IMR-90 (cell line): ENCODE measurements around the gene GRID1. TPM values are rescaled to one million over a fixed set of nuclear protein-coding genes. Genes with fewer than 3 reads are reported as not detected.

ENCODE experiments used
- ATAC-seq: fragments of 200-7000 bp; cut with Tn5 transposase; 2 replicates; pipeline ENCODE4 v1.9.1; 2020; ENCODE audit warnings: low read depth, mild to moderate bottlenecking, moderate library complexity
- BruUV-seq: library from RNA; stranded (reverse); fragments of 400-500 nt; replicated peaks from 2 replicates; lab custom pipeline; 2021; lab: Mats Ljungman, UMichigan
- CTCF ChIA-PET: fragments of 300-600 bp; formaldehyde crosslinking; extraction: SDS; loops from one replicate; lab custom pipeline; 2021; ENCODE audit warnings: antibody characterized with exemption; lab: Yijun Ruan, JAX
- POLR2A ChIA-PET: fragments of 300-600 bp; sonication (Branson Sonifier 250); formaldehyde crosslinking; loops from one replicate; lab custom pipeline; 2022; ENCODE audit warnings: antibody characterized with exemption; ENCODE audit not compliant: unreplicated experiment; lab: Charles Lee
- DNase-seq: peaks from one replicate; pipeline ENCODE4 v3.0.0; 2013
- H2AFZ ChIP-seq: replicated peaks from 2 replicates; pipeline ENCODE3; 2013; ENCODE audit warnings: low read length, mild to moderate bottlenecking; ENCODE audit not compliant: poor library complexity
- H2AK5ac ChIP-seq: 2 replicates; pipeline ENCODE4 v1.6.1; 2013; ENCODE audit warnings: low read depth, low read length, inconsistent platforms
- H2AK9ac ChIP-seq: replicated peaks from 2 replicates; pipeline ENCODE3; 2013; ENCODE audit warnings: mild to moderate bottlenecking, low read depth, low read length, moderate library complexity; ENCODE audit not compliant: poor library complexity
- H2BK120ac ChIP-seq: 2 replicates; pipeline ENCODE4 v1.6.1; 2013; ENCODE audit warnings: low read depth, low read length, inconsistent platforms
- H2BK15ac ChIP-seq: 3 replicates; pipeline ENCODE4 v1.6.1; 2013; ENCODE audit warnings: low read depth, low read length, inconsistent platforms
- H2BK20ac ChIP-seq: 2 replicates; pipeline ENCODE4 v1.6.1; 2013; ENCODE audit warnings: low read depth, mild to moderate bottlenecking, inconsistent platforms, low read length, moderate library complexity
- H2BK5ac ChIP-seq: 2 replicates; pipeline ENCODE4 v1.6.1; 2013; ENCODE audit warnings: mild to moderate bottlenecking, low read depth, low read length, inconsistent platforms; ENCODE audit not compliant: poor library complexity, severe bottlenecking
- H3K14ac ChIP-seq: replicated peaks from 2 replicates; pipeline ENCODE4 v1.6.1; 2013; ENCODE audit warnings: low read depth, low read length, inconsistent platforms
- H3K18ac ChIP-seq: 2 replicates; pipeline ENCODE4 v1.6.1; 2013; ENCODE audit warnings: low read depth, low read length, control low read depth
- H3K23ac ChIP-seq: 2 replicates; pipeline ENCODE4 v1.6.1; 2013; ENCODE audit warnings: low read depth, low read length, inconsistent platforms
- H3K27ac ChIP-seq: 2 replicates; pipeline ENCODE4 v1.5.1; 2013; ENCODE audit warnings: mild to moderate bottlenecking, control low read depth, low read length; ENCODE audit not compliant: insufficient read depth
- H3K27me3 ChIP-seq: 2 replicates; pipeline ENCODE4 v1.6.1; 2013; ENCODE audit warnings: low read length; ENCODE audit not compliant: control insufficient read depth, insufficient read depth
- H3K36me3 ChIP-seq: 2 replicates; pipeline ENCODE4 v1.6.1; 2013; ENCODE audit warnings: low read length, mixed read lengths; ENCODE audit not compliant: control insufficient read depth, insufficient read depth
- H3K4ac ChIP-seq: 2 replicates; pipeline ENCODE4 v1.6.1; 2013; ENCODE audit warnings: low read depth, low read length, inconsistent platforms
- H3K4me1 ChIP-seq: 2 replicates; pipeline ENCODE4 v1.6.1; 2013; ENCODE audit warnings: low read length, mixed read lengths; ENCODE audit not compliant: control insufficient read depth, insufficient read depth
- H3K4me2 ChIP-seq: 2 replicates; pipeline ENCODE4 v1.6.1; 2013; ENCODE audit warnings: low read depth, mild to moderate bottlenecking, control low read depth, low read length, moderate library complexity
- H3K4me3 ChIP-seq: 2 replicates; pipeline ENCODE4 v1.5.1; 2013; ENCODE audit warnings: low read depth, mild to moderate bottlenecking, control low read depth, low read length, moderate library complexity; ENCODE audit not compliant: insufficient read depth
- H3K56ac ChIP-seq: 2 replicates; pipeline ENCODE4 v1.6.1; 2013; ENCODE audit warnings: low read length, inconsistent platforms; ENCODE audit not compliant: insufficient read depth; ENCODE audit errors: extremely low read depth
- H3K79me1 ChIP-seq, 2 experiments: 2 replicates each; pipeline ENCODE4 v1.6.1; 2013; ENCODE audit warnings: low read length in 2 of 2, inconsistent platforms in 1 of 2, low read depth in 1 of 2
- H3K9ac ChIP-seq: 2 replicates; pipeline ENCODE4 v1.6.1; 2013; ENCODE audit warnings: low read depth, low read length, control low read depth
- H3K9me1 ChIP-seq: 2 replicates; pipeline ENCODE4 v1.6.1; 2013; ENCODE audit warnings: low read length, inconsistent platforms; ENCODE audit not compliant: insufficient read depth
- H3K9me3 ChIP-seq: 2 replicates; pipeline ENCODE4 v1.6.1; 2013; ENCODE audit warnings: low read length; ENCODE audit not compliant: control insufficient read depth, insufficient read depth
- H4K20me1 ChIP-seq: 2 replicates; pipeline ENCODE4 v1.6.1; 2013; ENCODE audit warnings: low read length, inconsistent platforms; ENCODE audit not compliant: insufficient read depth
- H4K5ac ChIP-seq: 2 replicates; pipeline ENCODE4 v1.6.1; 2013; ENCODE audit warnings: mild to moderate bottlenecking, low read depth, low read length, control low read depth
- H4K8ac ChIP-seq, 2 experiments: 2 replicates each; pipeline ENCODE4 v1.6.1; 2013; ENCODE audit warnings: low read depth in 2 of 2, low read length in 2 of 2, control low read depth in 1 of 2, inconsistent platforms in 1 of 2
- H4K91ac ChIP-seq: 2 replicates; pipeline ENCODE4 v1.6.1; 2013; ENCODE audit warnings: low read depth, low read length, inconsistent platforms; ENCODE audit not compliant: insufficient read depth
- BHLHE40 ChIP-seq: fragments of 150-350 bp; IDR thresholded peaks from 2 replicates; pipeline ENCODE4 v1.6.1; 2016; ENCODE audit warnings: mild to moderate bottlenecking, low read depth, low read length
- CEBPB ChIP-seq: IDR thresholded peaks from 2 replicates; pipeline ENCODE4 v1.6.1; 2012; ENCODE audit warnings: low read depth, low read length, improper control_type of control experiment
- CHD1 ChIP-seq: IDR thresholded peaks from 2 replicates; pipeline ENCODE4 v1.6.1; 2012; ENCODE audit warnings: low read depth, low read length, improper control_type of control experiment
- FOS ChIP-seq: fragments of 150-350 bp; IDR thresholded peaks from 2 replicates; pipeline ENCODE4 v1.6.1; 2016; ENCODE audit warnings: low read depth, low read length
- MAFK ChIP-seq: IDR thresholded peaks from 2 replicates; pipeline ENCODE4 v1.6.1; 2012; ENCODE audit warnings: low read depth, low read length, improper control_type of control experiment
- MAZ ChIP-seq: IDR thresholded peaks from 2 replicates; pipeline ENCODE4 v1.6.1; 2012; ENCODE audit warnings: low read depth, mild to moderate bottlenecking, low read length, improper control_type of control experiment, moderate library complexity, borderline replicate concordance
- NFE2L2 ChIP-seq: fragments of 150-350 bp; IDR thresholded peaks from 2 replicates; pipeline ENCODE4 v1.6.1; 2016; ENCODE audit warnings: low read depth, mild to moderate bottlenecking, low read length
- POLR2A ChIP-seq: IDR thresholded peaks from 2 replicates; pipeline ENCODE4 v1.6.1; 2012; ENCODE audit warnings: mild to moderate bottlenecking, low read depth, low read length
- RAD21 ChIP-seq: IDR thresholded peaks from 2 replicates; pipeline ENCODE4 v1.6.1; 2012; ENCODE audit warnings: low read length, improper control_type of control experiment
- RCOR1 ChIP-seq: IDR thresholded peaks from 2 replicates; pipeline ENCODE4 v1.6.1; 2012; ENCODE audit warnings: mild to moderate bottlenecking, low read length, improper control_type of control experiment; ENCODE audit not compliant: insufficient replicate concordance
- RFX5 ChIP-seq: IDR thresholded peaks from 2 replicates; pipeline ENCODE4 v1.8.0; 2012; ENCODE audit warnings: low read depth, mild to moderate bottlenecking, low read length, moderate library complexity
- SMC3 ChIP-seq: fragments of 150-350 bp; IDR thresholded peaks from 2 replicates; pipeline ENCODE4 v1.6.1; 2016; ENCODE audit warnings: low read depth, mild to moderate bottlenecking, antibody characterized with exemption, low read length, moderate library complexity
- WGBS, 2 experiments: methylation state at CpG; one replicate each; pipeline versions ENCODE4 v1.1.5 to v1.1.7; 2013; ENCODE audit warnings: missing lambda C conversion rate in 2 of 2; ENCODE audit not compliant: insufficient read length in 1 of 2; ENCODE audit errors: extremely low coverage in 2 of 2; 5-methylcytosine and 5-hydroxymethylcytosine counted together
- dilution Hi-C: fragments of 300-500 bp; cut with HindIII; formaldehyde crosslinking; loops from one replicate; pipeline ENCODE4 v1.14.3; 2018; ENCODE audit warnings: low sequenced_read_pairs; ENCODE audit not compliant: unreplicated experiment
- in situ Hi-C: fragments of 300-500 bp; cut with MboI; formaldehyde crosslinking; loops from 3 replicates; pipeline ENCODE4 v1.14.3; 2019; ENCODE audit warnings: low sequenced_read_pairs, inconsistent platforms, mixed read lengths
- intact Hi-C: fragments of 100-400 bp; cut with micrococcal nuclease; formaldehyde crosslinking; loops from 2 replicates; pipeline ENCODE4 v1.10.0; 2022
- polyA plus RNA-seq, 3 experiments: library from polyadenylated mRNA; depleted of rRNA; stranded (reverse); fragments of >200 nt; gene quantifications; 2 replicates each; pipeline ENCODE4 v1.2.3, GENCODE V29; 2012; ENCODE audit warnings: low replicate concordance in 1 of 3
- total RNA-seq: library from RNA; depleted of rRNA; stranded (reverse); fragments of >200 nt; gene quantifications from 2 replicates; pipeline ENCODE4 v1.2.3, GENCODE V29; 2012
- TF ChIP-seq, protein P1 (sequence below): conservative IDR thresholded peaks from 2 replicates; pipeline ENCODE4 v1.5.1; 2012; ENCODE audit warnings: mild to moderate bottlenecking, low read depth, low read length, improper control_type of control experiment
- TF ChIP-seq, protein P2 (sequence below): fragments of 150-350 bp; IDR thresholded peaks from 2 replicates; pipeline ENCODE4 v1.6.1; 2016; ENCODE audit warnings: low read depth, mild to moderate bottlenecking, low read length, moderate library complexity, borderline replicate concordance
- TF ChIP-seq, protein P3 (sequence below): fragments of 150-350 bp; IDR thresholded peaks from 2 replicates; pipeline ENCODE4 v1.6.1; 2017; ENCODE audit warnings: mild to moderate bottlenecking, antibody characterized with exemption, low read length, low read depth

Gene GRID1
- total and polyA plus RNA-seq, 2 of the 4 experiments (the other 2 are of a cell fraction) = not detected

- POLR2A ChIA-PET = no interaction called here
- H3K79me1 ChIP-seq = no peaks in the 10 kb centered on the region
- CTCF ChIA-PET = no interaction called here
- H3K4ac ChIP-seq = no peak overlapping the region
- H3K18ac ChIP-seq = no peak overlapping the region
- H2BK5ac ChIP-seq = no peak overlapping the region
- H2AK5ac ChIP-seq = no peak overlapping the region
- no peak overlapping the region for H3K56ac ChIP-seq
- no peak for TF ChIP-seq CEBPB
- TF ChIP-seq, protein P1, sequence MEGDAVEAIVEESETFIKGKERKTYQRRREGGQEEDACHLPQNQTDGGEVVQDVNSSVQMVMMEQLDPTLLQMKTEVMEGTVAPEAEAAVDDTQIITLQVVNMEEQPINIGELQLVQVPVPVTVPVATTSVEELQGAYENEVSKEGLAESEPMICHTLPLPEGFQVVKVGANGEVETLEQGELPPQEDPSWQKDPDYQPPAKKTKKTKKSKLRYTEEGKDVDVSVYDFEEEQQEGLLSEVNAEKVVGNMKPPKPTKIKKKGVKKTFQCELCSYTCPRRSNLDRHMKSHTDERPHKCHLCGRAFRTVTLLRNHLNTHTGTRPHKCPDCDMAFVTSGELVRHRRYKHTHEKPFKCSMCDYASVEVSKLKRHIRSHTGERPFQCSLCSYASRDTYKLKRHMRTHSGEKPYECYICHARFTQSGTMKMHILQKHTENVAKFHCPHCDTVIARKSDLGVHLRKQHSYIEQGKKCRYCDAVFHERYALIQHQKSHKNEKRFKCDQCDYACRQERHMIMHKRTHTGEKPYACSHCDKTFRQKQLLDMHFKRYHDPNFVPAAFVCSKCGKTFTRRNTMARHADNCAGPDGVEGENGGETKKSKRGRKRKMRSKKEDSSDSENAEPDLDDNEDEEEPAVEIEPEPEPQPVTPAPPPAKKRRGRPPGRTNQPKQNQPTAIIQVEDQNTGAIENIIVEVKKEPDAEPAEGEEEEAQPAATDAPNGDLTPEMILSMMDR = no peak
- TF ChIP-seq CHD1 = no peak
- TF ChIP-seq POLR2A = no peak
- TF ChIP-seq MAFK = no peak
- no peak for TF ChIP-seq FOS
- TF ChIP-seq SMC3 = no peak
- no peak for TF ChIP-seq NFE2L2
- TF ChIP-seq, protein P2, sequence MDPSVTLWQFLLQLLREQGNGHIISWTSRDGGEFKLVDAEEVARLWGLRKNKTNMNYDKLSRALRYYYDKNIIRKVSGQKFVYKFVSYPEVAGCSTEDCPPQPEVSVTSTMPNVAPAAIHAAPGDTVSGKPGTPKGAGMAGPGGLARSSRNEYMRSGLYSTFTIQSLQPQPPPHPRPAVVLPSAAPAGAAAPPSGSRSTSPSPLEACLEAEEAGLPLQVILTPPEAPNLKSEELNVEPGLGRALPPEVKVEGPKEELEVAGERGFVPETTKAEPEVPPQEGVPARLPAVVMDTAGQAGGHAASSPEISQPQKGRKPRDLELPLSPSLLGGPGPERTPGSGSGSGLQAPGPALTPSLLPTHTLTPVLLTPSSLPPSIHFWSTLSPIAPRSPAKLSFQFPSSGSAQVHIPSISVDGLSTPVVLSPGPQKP = no peak
- no peak for TF ChIP-seq BHLHE40
- TF ChIP-seq, protein P3, sequence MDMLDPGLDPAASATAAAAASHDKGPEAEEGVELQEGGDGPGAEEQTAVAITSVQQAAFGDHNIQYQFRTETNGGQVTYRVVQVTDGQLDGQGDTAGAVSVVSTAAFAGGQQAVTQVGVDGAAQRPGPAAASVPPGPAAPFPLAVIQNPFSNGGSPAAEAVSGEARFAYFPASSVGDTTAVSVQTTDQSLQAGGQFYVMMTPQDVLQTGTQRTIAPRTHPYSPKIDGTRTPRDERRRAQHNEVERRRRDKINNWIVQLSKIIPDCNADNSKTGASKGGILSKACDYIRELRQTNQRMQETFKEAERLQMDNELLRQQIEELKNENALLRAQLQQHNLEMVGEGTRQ = no peak
- no peak for TF ChIP-seq RFX5
- TF ChIP-seq RAD21 = no peak
- no peak for TF ChIP-seq MAZ
- no peak for TF ChIP-seq RCOR1
- no peaks in the 10 kb centered on the region for H4K20me1 ChIP-seq
- H2AK9ac ChIP-seq = no peak overlapping the region
- 0% methylated on average over 1 of the region's 5 CpGs; no CpG with 5 or more reads in 1 of the 2 experiments for WGBS, 2 experiments
- H3K4me1 ChIP-seq = no peaks in the 10 kb centered on the region
- BruUV-seq = no TSS peak
- DNase-seq (no peak), ATAC-seq (no peak)
- no peak overlapping the region for H2BK15ac ChIP-seq
- H2BK20ac ChIP-seq = no peak overlapping the region
- H3K14ac ChIP-seq = no peak overlapping the region
- H3K36me3 ChIP-seq = no peaks in the 10 kb centered on the region
- H2AFZ ChIP-seq = peak overlapping the region; percentile 68
- no peaks in the 10 kb centered on the region for H3K9me3 ChIP-seq
- H4K5ac ChIP-seq = no peak overlapping the region
- H3K27ac ChIP-seq = no peak overlapping the region
- H3K9me1 ChIP-seq = no peaks in the 10 kb centered on the region
- H4K91ac ChIP-seq = no peak overlapping the region
- no peak overlapping the region for H3K4me3 ChIP-seq
- H3K4me2 ChIP-seq = no peak overlapping the region
- in situ Hi-C loops = no loop called here
- dilution Hi-C loops = no loop called here
- H2BK120ac ChIP-seq = no peak overlapping the region
- H3K27me3 ChIP-seq = no peaks in the 10 kb centered on the region
- no peak overlapping the region for H3K23ac ChIP-seq
- intact Hi-C loops = no loop called here
- no peak overlapping the region for H3K9ac ChIP-seq
- H4K8ac ChIP-seq = no peak overlapping the region
These were observed 213.7 kb downstream of the GRID1 start for GRCh38 chr10:86152911-86153310.
